NB4 (cell line): ENCODE measurements around the gene CMTR2.
"Not testable (repeated sequence)": the region's sequence is repeated elsewhere in the genome, so short reads cannot be mapped to it uniquely, and the experiment has no call there.

Source experiments
- DNase-seq: peaks from one replicate; pipeline ENCODE4 v3.0.0; 2010; ENCODE audit warnings: low read depth
- H3K4me3 ChIP-seq: one replicate; pipeline ENCODE4 v1.5.1; 2011; ENCODE audit warnings: mild to moderate bottlenecking, low read depth, low read length, moderate library complexity
- MYC ChIP-seq: IDR thresholded peaks from 2 replicates; pipeline ENCODE4 v1.6.1; 2011; ENCODE audit warnings: low read depth, low read length
- POLR2A ChIP-seq: IDR thresholded peaks from 2 replicates; pipeline ENCODE4 v1.6.1; 2011; ENCODE audit warnings: mild to moderate bottlenecking; ENCODE audit not compliant: insufficient read length; ENCODE audit errors: extremely low read depth
- TF ChIP-seq, protein P1 (sequence below): IDR thresholded peaks from 2 replicates; pipeline ENCODE4 v1.6.1; 2011; ENCODE audit warnings: low read depth, low read length
- TF ChIP-seq, protein P2 (sequence below): IDR thresholded peaks from one replicate; pipeline ENCODE4 v1.5.1; 2012; ENCODE audit warnings: low read depth, low read length

The CMTR2 gene

DNA sequence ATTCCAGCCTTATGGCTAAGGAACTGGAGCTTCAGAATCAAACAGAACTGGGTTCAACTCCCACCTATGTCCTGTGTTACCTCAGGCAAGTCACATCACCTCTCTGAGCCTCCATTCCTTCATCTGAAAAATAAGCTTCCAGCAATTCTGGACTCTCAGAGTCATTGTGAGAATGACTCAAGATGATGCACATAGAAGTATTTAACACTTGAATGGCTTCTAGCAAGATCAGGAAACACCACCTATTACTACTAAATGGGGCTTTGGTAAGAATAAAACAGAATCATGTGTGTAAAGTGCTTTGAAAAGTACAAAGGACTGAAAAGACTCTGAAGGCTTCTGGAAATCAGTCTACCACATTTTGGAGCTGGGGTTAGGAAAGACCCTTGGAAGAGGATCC is 38.5 kb upstream of the CMTR2 start:
- no peak overlapping the region for H3K4me3 ChIP-seq
- DNase-seq = no peak
- TF ChIP-seq POLR2A (no peak), MYC (no peak)
- TF ChIP-seq, protein P1, sequence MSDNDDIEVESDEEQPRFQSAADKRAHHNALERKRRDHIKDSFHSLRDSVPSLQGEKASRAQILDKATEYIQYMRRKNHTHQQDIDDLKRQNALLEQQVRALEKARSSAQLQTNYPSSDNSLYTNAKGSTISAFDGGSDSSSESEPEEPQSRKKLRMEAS = no peak

DNA sequence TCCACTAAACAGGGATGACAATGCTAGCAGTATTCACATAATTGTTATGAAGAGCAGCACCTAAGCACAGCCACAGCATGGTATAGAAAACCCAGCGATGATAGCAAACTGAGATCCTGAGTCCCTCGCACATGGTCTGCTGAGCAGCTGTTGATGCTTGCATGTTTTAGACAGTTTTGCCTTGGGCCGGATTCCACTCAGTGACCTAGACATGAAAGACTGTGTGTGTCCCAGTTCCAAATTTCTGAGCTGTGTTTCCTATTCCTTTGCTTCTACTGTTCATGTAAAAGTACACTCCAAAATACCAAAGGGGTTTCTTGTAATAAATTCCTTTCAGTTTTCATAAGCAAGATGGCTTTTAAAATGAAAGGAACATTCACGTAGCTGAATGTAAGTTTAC is 30.8 kb upstream of the CMTR2 start:
- no peak overlapping the region for H3K4me3 ChIP-seq
- DNase-seq = no peak
- TF ChIP-seq, protein P2, sequence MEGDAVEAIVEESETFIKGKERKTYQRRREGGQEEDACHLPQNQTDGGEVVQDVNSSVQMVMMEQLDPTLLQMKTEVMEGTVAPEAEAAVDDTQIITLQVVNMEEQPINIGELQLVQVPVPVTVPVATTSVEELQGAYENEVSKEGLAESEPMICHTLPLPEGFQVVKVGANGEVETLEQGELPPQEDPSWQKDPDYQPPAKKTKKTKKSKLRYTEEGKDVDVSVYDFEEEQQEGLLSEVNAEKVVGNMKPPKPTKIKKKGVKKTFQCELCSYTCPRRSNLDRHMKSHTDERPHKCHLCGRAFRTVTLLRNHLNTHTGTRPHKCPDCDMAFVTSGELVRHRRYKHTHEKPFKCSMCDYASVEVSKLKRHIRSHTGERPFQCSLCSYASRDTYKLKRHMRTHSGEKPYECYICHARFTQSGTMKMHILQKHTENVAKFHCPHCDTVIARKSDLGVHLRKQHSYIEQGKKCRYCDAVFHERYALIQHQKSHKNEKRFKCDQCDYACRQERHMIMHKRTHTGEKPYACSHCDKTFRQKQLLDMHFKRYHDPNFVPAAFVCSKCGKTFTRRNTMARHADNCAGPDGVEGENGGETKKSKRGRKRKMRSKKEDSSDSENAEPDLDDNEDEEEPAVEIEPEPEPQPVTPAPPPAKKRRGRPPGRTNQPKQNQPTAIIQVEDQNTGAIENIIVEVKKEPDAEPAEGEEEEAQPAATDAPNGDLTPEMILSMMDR = no peak
- TF ChIP-seq MYC = no peak

DNA sequence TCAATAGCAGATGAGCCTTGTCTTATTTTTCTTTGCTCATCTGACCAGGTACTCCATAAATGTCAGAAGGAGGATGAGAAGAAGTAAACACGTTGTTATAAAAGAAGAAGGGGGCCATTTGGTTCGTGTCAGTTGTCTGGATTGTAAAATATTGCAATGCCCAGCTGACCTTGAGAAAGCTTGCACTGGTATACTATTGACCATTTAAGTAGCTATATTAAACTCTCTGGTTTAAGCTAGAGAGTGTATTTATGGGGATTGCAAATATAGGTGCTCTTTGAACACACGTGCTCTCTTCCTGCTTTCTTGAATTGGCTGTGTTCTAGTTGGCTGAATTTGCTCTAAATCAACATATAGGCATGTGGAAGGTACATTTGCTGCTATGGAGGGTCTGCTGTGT is 26.1 kb upstream of the CMTR2 start:
- no peak overlapping the region for H3K4me3 ChIP-seq
- DNase-seq = no peak
- TF ChIP-seq, protein P1 = no peak
- TF ChIP-seq, protein P2 = no peak

DNA sequence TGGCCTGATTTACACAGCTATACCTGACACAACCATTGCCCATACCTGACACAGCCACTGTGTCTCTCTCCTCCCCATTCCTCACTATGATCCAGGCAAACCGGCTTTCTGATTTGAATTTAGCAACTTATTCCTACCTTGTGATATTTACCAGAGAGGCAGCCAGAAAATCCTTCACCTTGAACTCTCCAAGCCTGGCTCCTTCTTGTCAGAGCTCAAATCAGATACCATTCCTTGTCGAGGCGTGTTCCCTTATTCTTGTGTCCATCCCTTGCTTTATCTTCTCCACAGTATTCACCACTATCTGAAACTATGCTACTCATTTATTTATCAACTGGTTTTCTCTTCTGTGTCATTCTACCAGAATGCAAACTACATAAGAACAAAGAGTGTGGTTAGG is 24.4 kb upstream of the CMTR2 start:
- not testable (repeated sequence) for H3K4me3 ChIP-seq, DNase-seq

GRCh38 chr16:71311553-71312158 is 22.5 kb upstream of the CMTR2 start:
- peak; percentile 51 for DNase-seq
- H3K4me3 ChIP-seq = no peak overlapping the region
- no peak for TF ChIP-seq MYC
- TF ChIP-seq, protein P2 = peak; percentile 87

GRCh38 chr16:71303938-71304337 is 14.7 kb upstream of the CMTR2 start:
- TF ChIP-seq POLR2A = no peak
- TF ChIP-seq, protein P1 = no peak
- TF ChIP-seq MYC = no peak
- TF ChIP-seq, protein P2 = no peak
- no peak overlapping the region for H3K4me3 ChIP-seq
- no peak for DNase-seq

DNA sequence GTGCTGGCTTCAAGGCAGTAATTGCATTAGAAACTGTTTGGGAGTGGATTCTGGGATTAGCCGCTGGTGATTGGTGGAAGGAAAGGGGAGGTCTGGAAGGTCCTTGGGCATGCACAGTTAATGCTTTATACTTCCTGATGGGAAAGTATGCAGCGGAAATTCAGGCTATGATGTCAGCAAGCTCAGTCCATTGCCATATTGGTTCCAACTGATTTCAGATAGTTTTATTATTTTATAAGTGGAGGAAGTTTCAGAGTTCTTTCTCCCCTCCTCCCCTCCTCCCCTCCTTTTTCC is 8.1 kb upstream of the CMTR2 start:
- no peak for DNase-seq
- H3K4me3 ChIP-seq = no peak overlapping the region
- TF ChIP-seq, protein P2 = no peak
- TF ChIP-seq POLR2A = no peak
- TF ChIP-seq, protein P1 = no peak
- TF ChIP-seq MYC = no peak
